HepG2 (cell line): ENCODE results near the gene C12orf43.

ENCODE experiments used
- EZH2 ChIP-seq: conservative IDR thresholded peaks from 2 replicates; pipeline ENCODE4 v1.6.1; 2012; ENCODE audit warnings: mild to moderate bottlenecking, low read depth, low read length, moderate library complexity
- KAT7 ChIP-seq: IDR thresholded peaks from 2 replicates; pipeline ENCODE4 v1.6.1; 2018; ENCODE audit warnings: borderline replicate concordance, missing compliant biosample characterization
- POLR2AphosphoS5 ChIP-seq: IDR thresholded peaks from 2 replicates; pipeline ENCODE4 v1.6.1; 2012; ENCODE audit warnings: low read depth, low read length
- SUZ12 ChIP-seq: fragments of 150-350 bp; IDR thresholded peaks from 2 replicates; pipeline ENCODE4 v1.6.1; 2014; ENCODE audit warnings: low read depth, low read length
- ZBTB20 ChIP-seq: sonication (generic); formaldehyde crosslinking; IDR thresholded peaks from 2 replicates; pipeline ENCODE4 v1.8.1; 2023; ENCODE audit warnings: missing genetic modification reagents, low read depth, mild to moderate bottlenecking, borderline replicate concordance
- ZNF589 ChIP-seq: sonication (generic); formaldehyde crosslinking; conservative IDR thresholded peaks from 2 replicates; pipeline ENCODE4 v1.8.0; 2022; ENCODE audit warnings: mild to moderate bottlenecking, moderate library complexity, missing genetic modification reagents
- ZNF616 ChIP-seq: sonication (generic); formaldehyde crosslinking; IDR thresholded peaks from 2 replicates; pipeline ENCODE4 v1.5.0; 2020; ENCODE audit warnings: low read depth, mild to moderate bottlenecking, missing genetic modification reagents
- TF ChIP-seq, protein P1 (sequence below), 2 experiments: fragments of 450-650 bp in 1 of 2; sonication (generic) in 1 of 2; formaldehyde crosslinking; IDR thresholded peaks; 2 replicates each; pipeline versions ENCODE4 v1.5.0 to v1.8.0; 2020 to 2022; ENCODE audit warnings: mild to moderate bottlenecking in 1 of 2, missing genetic modification reagents in 1 of 2
- TF ChIP-seq, protein P2 (sequence below): sonication (generic); formaldehyde crosslinking; IDR thresholded peaks from 2 replicates; pipeline ENCODE4 v1.5.0; 2020; ENCODE audit warnings: mild to moderate bottlenecking, missing genetic modification reagents, moderate library complexity
- TF ChIP-seq, protein P3 (sequence below): sonication (generic); formaldehyde crosslinking; IDR thresholded peaks from 2 replicates; pipeline ENCODE4 v1.5.1; 2020; ENCODE audit warnings: mild to moderate bottlenecking, missing genetic modification reagents, moderate library complexity
- TF ChIP-seq, protein P4 (sequence below): IDR thresholded peaks from 2 replicates; pipeline ENCODE4 v1.6.1; 2016
- TF ChIP-seq, protein P5 (sequence below): IDR thresholded peaks from 2 replicates; pipeline ENCODE4 v1.6.1; 2012; ENCODE audit warnings: inconsistent platforms
- TF ChIP-seq, protein P6 (sequence below), 2 experiments: IDR thresholded peaks; 2 replicates each; pipeline ENCODE4 v1.6.1; 2011 to 2012; ENCODE audit warnings: low read length in 2 of 2, borderline replicate concordance in 1 of 2, low read depth in 1 of 2, mild to moderate bottlenecking in 1 of 2, moderate library complexity in 1 of 2

DNA sequence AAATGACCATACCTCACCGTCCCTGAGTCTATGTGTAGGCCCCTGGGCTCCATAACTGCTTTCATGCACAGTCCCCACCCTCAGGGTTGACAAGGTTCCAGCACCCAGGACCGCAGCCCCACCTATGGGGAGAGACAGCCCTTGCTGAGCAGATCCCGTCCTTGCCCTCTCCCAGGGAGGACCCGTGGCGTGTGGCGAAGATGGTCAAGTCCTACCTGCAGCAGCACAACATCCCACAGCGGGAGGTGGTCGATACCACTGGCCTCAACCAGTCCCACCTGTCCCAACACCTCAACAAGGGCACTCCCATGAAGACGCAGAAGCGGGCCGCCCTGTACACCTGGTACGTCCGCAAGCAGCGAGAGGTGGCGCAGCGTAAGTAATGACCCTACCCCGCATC is 27.6 kb downstream of the C12orf43 start:
- TF ChIP-seq POLR2AphosphoS5 (no peak), ZNF589 (CRISPR knock-in tag) (no peak), SUZ12 (no peak), KAT7 (CRISPR knock-in tag) (no peak), EZH2 (no peak), ZBTB20 (CRISPR knock-in tag) (no peak), ZNF616 (no peak)
- TF ChIP-seq, protein P1, sequence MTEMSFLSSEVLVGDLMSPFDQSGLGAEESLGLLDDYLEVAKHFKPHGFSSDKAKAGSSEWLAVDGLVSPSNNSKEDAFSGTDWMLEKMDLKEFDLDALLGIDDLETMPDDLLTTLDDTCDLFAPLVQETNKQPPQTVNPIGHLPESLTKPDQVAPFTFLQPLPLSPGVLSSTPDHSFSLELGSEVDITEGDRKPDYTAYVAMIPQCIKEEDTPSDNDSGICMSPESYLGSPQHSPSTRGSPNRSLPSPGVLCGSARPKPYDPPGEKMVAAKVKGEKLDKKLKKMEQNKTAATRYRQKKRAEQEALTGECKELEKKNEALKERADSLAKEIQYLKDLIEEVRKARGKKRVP (CRISPR knock-in tag; IDR thresholded peaks at IDR 0.05), result no peak
- TF ChIP-seq, protein P2, sequence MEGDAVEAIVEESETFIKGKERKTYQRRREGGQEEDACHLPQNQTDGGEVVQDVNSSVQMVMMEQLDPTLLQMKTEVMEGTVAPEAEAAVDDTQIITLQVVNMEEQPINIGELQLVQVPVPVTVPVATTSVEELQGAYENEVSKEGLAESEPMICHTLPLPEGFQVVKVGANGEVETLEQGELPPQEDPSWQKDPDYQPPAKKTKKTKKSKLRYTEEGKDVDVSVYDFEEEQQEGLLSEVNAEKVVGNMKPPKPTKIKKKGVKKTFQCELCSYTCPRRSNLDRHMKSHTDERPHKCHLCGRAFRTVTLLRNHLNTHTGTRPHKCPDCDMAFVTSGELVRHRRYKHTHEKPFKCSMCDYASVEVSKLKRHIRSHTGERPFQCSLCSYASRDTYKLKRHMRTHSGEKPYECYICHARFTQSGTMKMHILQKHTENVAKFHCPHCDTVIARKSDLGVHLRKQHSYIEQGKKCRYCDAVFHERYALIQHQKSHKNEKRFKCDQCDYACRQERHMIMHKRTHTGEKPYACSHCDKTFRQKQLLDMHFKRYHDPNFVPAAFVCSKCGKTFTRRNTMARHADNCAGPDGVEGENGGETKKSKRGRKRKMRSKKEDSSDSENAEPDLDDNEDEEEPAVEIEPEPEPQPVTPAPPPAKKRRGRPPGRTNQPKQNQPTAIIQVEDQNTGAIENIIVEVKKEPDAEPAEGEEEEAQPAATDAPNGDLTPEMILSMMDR, result no peak
- TF ChIP-seq, protein P3, sequence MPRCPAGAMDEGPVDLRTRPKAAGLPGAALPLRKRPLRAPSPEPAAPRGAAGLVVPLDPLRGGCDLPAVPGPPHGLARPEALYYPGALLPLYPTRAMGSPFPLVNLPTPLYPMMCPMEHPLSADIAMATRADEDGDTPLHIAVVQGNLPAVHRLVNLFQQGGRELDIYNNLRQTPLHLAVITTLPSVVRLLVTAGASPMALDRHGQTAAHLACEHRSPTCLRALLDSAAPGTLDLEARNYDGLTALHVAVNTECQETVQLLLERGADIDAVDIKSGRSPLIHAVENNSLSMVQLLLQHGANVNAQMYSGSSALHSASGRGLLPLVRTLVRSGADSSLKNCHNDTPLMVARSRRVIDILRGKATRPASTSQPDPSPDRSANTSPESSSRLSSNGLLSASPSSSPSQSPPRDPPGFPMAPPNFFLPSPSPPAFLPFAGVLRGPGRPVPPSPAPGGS, result no peak
- TF ChIP-seq, protein P4, sequence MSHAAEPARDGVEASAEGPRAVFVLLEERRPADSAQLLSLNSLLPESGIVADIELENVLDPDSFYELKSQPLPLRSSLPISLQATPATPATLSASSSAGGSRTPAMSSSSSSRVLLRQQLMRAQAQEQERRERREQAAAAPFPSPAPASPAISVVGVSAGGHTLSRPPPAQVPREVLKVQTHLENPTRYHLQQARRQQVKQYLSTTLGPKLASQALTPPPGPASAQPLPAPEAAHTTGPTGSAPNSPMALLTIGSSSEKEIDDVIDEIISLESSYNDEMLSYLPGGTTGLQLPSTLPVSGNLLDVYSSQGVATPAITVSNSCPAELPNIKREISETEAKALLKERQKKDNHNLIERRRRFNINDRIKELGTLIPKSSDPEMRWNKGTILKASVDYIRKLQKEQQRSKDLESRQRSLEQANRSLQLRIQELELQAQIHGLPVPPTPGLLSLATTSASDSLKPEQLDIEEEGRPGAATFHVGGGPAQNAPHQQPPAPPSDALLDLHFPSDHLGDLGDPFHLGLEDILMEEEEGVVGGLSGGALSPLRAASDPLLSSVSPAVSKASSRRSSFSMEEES (CRISPR knock-in tag), result no peak
- TF ChIP-seq, protein P5, sequence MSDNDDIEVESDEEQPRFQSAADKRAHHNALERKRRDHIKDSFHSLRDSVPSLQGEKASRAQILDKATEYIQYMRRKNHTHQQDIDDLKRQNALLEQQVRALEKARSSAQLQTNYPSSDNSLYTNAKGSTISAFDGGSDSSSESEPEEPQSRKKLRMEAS, result no peak
- TF ChIP-seq, protein P6, sequence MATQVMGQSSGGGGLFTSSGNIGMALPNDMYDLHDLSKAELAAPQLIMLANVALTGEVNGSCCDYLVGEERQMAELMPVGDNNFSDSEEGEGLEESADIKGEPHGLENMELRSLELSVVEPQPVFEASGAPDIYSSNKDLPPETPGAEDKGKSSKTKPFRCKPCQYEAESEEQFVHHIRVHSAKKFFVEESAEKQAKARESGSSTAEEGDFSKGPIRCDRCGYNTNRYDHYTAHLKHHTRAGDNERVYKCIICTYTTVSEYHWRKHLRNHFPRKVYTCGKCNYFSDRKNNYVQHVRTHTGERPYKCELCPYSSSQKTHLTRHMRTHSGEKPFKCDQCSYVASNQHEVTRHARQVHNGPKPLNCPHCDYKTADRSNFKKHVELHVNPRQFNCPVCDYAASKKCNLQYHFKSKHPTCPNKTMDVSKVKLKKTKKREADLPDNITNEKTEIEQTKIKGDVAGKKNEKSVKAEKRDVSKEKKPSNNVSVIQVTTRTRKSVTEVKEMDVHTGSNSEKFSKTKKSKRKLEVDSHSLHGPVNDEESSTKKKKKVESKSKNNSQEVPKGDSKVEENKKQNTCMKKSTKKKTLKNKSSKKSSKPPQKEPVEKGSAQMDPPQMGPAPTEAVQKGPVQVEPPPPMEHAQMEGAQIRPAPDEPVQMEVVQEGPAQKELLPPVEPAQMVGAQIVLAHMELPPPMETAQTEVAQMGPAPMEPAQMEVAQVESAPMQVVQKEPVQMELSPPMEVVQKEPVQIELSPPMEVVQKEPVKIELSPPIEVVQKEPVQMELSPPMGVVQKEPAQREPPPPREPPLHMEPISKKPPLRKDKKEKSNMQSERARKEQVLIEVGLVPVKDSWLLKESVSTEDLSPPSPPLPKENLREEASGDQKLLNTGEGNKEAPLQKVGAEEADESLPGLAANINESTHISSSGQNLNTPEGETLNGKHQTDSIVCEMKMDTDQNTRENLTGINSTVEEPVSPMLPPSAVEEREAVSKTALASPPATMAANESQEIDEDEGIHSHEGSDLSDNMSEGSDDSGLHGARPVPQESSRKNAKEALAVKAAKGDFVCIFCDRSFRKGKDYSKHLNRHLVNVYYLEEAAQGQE (IDR thresholded peaks at IDR 0.05; ENCODE audit: borderline replicate concordance in 1 of 2, low read depth in 1 of 2, low read length in 2 of 2), result no peak
